ENCODE results near the gene LMLN.
"Not testable (repeated sequence)": the region's sequence is repeated elsewhere in the genome, so short reads cannot be mapped to it uniquely, and the experiment has no call there.

Gene LMLN

DNA sequence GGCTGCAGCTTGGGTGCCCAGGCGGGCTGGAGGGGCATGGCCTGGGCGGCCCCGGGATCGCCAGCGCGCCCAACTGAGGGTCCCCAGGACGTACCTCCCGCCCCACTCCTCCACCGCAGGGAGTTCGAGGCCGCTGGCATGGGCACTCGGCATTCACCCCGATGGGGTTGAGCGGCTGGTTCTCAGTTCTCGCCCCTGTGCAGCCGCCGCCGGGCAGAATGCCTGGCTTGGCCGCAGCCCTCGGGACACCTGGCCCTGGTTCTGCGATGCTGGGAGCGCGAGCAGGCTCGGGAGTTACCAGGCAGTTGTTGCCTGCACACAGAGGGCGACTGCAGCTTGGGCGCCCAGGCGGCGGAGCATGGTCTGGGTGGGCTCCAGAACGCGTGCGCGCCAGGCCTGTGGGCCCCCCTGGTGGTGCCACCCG, 121.4 kb downstream of the LMLN start:
- DNase-seq, result no peak

DNA sequence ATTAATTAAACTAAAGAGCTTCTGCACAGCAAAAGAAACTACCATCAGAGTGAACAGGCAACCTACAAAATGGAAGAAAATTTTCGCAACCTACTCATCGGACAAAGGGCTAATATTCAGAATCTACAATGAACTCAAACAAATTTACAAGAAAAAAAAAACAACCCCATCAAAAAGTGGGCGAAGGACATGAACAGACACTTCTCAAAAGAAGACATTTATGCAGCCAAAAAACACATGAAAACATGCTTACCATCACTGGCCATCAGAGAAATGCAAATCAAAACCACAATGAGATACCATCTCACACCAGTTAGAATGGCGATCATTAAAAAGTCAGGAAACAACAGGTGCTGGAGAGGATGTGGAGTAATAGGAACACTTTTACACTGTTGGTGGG, 122.2 kb downstream of the LMLN start:
- DNase-seq, result not testable (repeated sequence)

DNA sequence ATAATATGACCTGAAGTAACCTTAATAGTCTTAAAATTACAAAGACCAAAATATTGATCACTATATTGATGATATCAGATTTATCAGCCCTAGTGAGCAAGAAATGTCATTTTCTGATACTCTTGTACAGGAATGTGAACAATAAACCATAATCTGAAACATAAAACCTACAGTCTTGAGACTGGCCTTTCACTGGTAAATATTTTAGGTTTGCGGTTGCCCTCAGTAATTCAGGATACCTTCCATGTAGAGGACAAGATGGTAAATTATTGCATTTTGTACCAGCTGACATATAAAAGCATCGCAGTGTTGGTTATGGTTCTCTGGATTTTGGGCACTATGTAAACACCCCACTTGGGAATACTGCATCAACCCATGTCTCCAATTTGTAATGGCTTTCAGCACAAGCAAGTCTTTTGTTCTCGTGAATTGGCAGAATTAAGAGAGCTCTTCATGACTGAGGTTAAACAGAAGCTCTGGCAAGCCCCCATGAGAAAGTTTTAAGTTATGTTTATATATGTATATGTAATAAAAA, 128.5 kb downstream of the LMLN start:
- no peak for DNase-seq

DNA sequence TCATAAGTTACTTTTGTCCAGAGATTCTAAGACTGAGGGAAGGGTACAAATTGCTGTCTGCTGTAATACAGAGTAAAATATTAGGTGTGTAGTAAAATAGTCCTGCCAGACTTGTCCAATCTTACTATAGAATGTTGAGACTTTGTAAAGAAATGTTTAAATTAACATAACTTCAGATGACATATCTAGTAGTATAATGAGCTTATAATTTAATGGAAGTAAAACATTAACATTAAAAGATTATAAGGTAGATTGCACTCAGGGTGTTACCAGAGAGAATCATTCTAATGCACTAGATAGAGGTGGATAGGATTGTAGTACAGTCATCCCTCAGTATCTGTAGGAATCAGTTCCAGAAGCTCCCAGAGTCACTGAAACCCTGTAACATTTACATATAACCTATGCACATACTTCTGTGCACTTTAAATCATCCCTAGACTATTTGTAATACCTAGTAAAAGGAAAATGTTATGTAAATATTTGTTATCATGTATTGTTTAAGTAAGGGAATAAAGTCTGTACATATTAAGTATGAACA, 130.8 kb downstream of the LMLN start:
- no peak for DNase-seq

DNA sequence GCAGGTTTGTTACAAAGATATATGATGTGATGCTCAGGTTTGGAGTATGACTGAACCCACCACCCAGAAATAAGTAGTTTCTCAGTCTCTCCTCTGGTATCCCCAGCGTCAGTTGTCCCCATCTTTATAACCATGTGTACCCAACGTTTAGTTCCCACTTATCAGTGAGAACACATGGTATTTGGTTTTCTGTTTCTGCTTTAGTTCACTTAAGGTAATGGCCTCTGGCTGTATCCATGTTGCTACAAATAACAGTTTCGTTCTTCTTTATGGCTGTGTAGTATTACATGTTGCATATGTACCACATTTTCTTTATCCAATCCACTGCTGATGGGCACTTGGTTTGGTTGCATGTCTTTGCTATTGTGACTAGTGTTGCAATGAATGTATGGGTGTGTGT, 132.3 kb downstream of the LMLN start:
- DNase-seq, result no peak

DNA sequence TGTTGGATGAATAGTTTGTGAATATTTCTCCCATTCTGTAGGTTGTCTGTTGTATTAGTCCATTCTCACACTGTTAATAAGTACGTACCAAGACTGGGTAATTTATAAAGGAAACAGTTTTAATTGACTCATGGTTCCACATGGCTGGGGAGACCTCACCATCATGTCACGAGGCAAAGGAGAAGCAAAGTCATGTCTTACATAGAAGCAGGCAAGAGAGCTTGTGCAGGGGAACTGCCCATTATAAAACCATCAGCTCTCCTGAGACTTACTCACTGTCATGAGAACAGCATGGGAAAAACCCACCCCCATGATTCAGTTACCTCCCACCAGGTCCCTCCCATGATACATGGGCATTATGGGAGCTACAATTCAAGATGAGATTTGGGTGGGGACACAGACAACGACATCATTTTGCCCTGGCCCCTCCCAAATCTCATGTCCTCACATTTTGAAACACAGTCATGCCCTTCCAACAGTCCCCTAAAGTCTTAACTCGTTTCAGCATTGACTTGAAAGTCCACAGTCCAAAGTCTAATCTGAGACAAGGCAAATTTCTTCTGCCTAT, 133.2 kb downstream of the LMLN start:
- DNase-seq, result no peak
